Hippocampal formation (tissue), 2 donors: Measurements from ENCODE around the gene AZI2.

Experiments
- DNase-seq, 2 donors: peaks; one replicate each; lab custom pipeline; 2025; lab: John Stamatoyannopoulos, UW

Gene AZI2, protein sequence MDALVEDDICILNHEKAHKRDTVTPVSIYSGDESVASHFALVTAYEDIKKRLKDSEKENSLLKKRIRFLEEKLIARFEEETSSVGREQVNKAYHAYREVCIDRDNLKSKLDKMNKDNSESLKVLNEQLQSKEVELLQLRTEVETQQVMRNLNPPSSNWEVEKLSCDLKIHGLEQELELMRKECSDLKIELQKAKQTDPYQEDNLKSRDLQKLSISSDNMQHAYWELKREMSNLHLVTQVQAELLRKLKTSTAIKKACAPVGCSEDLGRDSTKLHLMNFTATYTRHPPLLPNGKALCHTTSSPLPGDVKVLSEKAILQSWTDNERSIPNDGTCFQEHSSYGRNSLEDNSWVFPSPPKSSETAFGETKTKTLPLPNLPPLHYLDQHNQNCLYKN

DNA sequence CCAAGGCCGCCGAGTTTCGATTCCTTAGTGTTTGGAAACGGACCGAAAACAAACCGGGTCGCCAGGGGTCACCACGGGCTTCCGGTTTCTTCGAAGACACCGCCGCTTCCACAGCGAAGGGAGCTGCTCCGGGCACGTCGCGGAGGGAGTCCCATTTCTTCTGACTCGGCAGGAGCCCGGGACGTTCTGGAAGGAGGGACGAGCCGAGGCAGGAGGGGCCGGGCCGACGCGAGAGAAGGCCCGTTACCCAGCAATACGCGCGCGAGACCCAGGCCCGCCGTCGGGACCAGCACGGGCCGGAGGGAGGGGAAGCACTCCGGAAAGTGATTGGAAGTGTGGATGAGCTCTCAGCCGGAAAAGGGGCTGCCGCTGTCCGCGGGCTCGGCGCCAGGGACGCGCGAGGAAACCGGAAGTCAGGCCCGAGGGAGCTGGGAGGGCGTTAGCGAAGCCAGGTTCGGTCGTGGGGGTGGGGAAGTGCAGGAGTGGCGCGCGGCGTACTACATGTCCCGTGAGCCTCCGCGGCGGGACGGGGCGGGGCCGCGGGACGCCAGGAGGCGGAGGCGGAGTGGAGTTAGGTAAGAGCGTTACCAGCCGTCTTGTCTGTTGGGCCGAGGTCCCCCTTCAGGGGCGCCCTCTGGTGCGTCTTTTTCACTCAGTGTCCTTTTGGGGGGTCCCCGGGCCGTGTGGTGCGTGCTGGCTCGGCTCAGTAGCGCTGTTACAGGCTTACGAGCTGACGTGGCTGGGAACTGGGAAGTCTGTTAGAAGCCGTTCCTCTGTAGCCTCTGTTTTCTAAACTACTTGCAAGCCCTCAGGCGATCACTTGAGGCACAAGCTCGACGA is at the start of gene AZI2, which contains the start of gene ZCWPW2:
Gene AZI2, minus strand, starts transcription at position 196 of the 840 bp plus-strand sequence. CDS start 8,207 bp downstream, outside the sequence.
Gene ZCWPW2, plus strand, starts transcription at position 93 of the 840 bp plus-strand sequence. CDS start 64,348 bp downstream, outside the sequence.
- DNase-seq = peak; percentile 90 to 94

DNA sequence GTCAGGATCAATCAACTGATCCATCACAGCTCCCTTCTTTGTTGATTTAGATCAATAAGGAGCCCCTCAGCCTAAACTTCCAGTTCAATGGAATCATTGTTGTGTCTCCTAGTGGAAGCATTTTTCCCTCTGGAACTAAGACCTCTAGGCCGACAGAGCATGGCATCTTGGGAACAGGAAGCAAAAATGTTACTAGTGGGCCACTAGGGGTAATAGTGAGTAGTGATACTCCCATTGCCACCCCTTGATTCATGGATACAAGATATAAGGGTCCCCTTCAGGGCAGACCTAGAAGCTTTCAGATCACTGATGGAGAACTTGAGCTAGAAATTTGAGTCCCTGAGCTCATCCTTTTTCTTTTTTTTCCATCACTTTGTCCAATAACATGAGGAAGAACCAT is 40.4 kb upstream of the AZI2 start:
- DNase-seq = no peak

DNA sequence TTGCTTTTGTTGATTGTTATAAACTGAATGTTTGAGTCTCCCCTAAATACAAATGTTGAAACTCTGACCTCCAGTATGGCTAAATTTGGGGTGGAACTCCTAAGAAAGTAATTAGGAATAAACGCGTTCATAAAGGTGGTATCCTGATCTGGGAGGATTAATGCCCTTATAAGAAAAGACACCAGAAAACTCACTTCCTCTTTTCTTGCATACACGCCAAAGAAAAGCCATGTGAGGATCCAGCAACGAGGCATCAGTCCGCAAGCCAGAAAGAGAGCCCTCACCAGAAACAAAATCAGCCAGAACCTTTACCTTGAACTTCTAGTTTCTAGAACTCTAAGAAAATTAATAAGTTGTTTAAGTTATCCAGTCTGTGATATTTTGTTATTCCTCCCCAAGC is 37.4 kb upstream of the AZI2 start:
- no peak for DNase-seq

DNA sequence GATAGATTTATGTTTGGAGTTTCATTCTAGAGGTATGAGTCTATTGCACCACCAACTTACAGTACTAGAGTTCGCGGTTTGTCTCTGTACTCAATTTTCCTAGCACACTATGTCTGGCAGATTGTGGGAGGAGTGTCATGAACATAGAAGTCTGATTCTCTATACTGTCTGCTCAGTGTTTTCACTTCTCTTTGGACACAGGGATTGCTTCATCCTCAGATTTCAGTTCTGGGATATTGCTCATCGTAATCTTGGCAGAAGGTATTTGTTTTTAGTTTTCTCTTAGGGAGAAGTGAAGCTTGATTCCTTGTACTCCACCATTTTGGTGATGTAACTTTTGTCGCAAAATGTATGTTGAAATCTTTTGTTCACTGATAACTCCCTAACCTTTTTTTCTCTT is 27.8 kb upstream of the AZI2 start:
- DNase-seq = no peak

DNA sequence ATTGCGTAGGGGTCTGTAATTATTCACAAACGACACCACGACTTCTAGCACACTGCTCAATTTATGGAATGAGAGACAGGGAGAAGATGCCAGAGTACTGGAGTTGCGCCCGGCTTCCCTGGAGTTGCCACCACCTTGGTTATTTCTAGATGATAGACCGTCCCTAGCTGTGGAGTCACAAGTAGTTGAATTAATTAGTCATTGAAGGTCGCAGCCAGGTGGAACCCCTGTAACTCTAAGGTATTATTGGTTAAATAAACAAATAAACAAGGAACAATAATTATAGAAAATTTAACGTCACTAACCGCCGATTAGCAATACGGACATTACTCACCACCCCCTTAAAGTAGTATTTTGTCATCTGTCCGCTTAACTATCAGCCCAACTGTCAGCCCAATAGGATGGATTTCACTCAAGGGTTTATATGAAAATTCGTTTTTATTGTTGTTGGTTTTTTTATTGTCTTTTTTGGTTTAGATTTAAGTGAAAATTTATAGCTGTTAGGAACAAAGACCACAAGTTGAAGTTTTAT is 911 bp upstream of the AZI2 start:
- no peak for DNase-seq

DNA sequence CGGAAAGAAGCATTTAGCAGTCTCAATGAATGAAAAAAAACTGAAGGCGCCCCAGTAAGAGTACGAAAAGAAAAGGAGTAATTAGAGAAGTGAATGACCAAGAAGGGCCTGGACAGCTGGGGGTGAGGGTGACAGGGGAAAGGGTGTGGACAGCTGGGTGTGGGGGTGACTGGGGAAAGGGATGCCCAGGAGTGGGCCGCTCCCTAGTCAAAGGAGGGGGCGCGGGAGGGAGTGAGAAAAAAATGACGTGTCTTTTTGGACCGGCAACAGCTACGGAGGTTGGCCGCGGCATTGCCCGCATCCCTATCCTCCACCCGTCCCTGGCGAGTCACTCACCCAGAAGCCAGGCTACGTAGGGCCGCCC is 377 bp downstream of the AZI2 start:
- no peak for DNase-seq

DNA sequence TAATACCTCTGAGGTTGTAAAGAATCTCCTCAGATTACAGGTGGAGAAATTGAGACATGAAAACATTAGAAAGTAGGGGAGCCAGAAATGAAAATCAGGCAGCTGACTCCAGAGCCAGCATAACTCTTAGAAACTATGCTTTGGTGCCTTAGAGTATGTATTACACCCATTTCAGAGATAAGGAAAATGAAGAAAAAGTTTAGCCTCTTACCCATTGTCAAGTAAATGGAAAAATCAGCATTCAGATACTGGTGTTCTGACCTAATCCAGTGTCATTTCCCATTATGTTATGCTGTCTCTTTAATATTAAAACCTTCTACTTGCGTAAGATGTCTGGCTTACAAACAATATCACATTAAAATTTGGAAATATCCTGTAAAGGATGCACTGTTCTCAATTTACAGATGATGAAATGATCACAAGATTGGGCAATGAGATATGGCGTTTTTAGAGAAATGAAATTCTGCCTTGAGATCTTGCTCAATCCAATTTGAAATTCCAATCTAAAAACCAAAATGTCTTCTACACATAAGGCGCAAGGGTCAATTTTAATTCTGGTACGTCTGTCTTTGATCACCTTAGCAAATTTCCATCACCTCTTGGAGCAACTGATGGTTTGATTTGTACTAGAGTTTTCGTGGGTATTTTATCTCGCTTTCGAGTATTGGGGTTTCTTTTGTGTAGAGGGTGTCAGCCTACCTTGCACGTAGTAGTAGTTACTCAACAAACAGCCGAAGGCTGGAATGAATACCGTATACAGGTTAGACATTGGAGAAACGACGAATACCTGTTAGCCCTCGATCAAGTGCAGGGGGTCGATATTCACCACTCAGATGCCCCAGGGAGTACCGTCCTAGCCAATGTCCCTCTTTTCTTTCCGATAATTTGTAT is 1.0 kb downstream of the AZI2 start:
- DNase-seq = peak in 1 of 2 donors; percentile 27

DNA sequence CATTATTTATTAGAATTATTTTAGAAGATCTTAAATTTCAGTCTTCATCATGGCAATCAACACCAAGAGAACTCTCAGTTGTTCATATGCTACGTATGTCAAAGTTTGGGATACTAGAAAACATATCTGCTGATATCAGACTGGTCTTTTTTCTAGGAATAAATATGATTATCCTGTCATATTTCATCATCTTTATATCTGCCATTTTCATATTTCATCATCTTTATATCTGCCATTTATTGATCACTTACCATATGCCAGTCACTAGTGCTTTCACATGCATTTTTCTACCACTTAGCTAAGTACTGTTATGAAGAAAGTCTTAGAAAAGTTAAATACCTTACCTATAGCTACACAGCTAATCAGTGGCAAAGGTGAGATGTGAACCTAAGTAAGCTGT is 2.9 kb downstream of the AZI2 start:
- DNase-seq = no peak

DNA sequence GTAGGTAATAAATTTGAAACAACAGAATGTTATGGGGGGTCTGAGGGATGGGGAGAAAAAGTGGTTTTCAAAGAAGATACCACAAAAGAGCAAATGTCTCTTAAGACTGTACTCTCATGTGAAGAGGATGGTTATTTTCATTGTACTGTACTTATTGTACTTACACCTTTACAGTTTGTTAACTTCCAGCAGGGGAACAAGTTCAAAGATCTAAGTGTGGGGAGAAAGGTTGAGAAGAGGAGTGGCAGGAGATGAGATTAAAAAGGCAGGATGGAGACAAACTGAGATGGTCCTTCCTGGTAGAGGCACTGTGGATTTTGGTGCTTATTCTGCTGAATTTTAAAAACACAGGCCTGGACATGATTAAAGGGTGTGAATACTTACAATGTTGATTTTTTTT is 5.5 kb downstream of the AZI2 start:
- no peak for DNase-seq

DNA sequence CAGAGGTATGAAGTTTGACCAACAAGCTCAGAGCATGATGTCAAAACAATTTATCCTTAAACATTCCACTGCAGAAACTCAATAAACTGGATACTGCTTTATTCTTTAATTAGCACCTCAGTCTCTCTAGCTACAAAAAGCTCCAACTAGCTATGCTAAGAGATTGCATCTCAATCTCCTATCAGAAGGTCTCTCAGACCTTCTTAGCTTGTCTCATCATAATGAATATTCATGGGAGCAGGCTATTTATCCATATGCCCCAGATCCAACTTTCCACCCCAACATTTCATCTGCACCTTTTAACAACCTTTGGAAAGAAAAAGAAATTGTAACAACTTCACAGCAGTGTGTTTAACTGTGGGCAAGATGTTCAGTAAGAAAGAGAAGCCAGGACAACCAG is 11.4 kb downstream of the AZI2 start:
- DNase-seq = no peak

DNA sequence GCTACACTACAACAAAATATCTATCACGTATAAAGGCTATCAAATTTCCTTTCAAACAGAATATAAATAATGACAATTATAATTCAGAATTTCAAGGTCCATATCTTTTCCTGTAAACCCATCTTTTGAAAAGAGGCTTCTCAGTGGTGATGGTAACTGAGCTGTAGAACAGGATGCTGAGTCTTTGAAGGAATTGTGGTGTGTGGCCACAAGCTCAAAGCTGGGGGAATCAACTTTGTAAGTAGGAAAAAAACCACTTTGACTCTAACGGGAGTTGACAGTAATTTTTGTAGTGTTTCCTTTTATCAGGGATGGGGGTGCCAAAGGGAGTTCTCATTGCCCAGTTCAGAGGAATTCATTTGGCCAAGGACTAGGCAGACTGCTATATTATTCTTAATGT is 13.4 kb downstream of the AZI2 start:
- DNase-seq = no peak

DNA sequence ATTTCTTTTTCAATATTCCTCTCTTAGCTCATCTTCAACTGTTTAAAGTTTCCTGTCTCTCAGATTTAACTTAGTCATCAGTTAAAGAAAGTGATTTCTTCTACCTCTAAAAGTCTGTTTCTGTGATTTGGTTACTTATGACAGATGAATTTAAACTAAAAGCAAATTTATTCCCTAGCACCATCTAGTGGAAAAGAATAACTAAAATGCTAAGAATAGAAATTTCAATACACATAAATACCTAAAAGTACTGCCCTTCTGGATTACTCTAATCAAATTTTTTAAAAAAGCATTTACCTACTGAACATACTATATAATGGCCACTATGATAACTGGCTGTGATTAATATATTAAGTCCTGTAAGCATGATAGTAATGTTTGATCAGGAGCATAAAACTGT is 14.1 kb downstream of the AZI2 start:
- DNase-seq = no peak

DNA sequence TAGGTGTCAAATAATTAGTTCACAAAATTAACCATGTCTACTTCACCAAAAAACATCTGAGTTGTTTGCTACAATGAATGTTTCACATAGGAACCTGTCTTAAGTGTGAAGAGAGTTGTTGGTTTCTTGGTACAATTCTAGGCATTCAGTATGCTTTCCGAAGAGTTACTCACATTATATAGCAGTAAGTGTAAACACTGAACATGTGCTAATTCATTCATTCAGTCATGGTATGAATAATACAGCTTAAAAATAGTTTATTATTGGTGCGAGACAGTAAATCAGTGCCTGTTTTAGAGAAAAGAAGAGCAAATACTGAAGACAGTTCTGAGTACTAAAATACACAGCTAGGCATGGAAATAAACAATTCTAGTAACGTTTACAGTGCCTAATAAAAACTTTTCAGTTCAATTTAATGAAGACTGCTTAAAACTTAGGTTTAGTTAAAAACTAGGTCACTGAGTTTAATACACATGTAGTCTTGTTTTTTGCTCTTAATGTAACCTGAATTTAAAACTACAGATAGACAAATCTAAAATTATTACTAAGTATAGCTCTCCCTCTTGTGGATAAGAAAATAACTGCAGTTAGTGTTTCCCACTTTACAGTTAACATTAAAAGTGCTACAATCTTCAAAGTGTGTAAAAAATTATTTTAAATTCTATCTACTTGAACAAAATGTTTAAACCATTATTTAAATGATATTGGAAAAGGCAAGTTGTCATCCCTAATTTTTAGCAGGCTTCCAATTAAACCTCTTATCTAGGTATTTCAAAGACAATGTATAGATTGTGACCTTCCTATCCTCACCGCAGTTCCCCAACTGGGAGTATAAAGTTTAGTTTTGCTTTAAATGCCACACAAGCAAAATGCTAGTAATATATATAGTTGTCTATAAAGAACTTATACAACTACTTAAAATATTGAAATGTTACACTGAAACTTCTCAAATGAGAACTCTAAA is 20.2 kb downstream of the AZI2 start:
- DNase-seq = peak in 1 of 2 donors; percentile 34

DNA sequence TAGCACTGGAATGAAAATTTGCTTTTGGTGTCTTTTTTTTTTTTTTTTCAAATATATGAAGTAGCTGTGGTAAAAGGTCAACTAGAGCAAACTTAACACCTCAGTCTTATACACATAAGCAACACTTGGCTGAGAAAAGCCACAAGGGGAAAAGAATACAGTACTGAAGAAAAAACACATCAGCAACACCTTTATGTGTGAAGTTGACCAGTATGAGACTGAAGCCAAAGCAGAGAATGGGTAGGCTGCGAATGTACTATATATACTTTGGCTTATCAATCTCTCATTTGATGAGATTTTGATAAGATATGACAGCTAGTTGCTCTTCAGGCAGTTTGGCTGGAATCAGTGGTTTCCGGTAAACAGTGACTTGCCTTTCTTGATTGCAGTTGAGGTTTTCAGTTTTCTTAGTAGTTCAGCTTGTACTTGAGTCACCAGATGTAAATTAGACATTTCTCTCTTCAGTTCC is 22.1 kb downstream of the AZI2 start:
- DNase-seq = no peak

DNA sequence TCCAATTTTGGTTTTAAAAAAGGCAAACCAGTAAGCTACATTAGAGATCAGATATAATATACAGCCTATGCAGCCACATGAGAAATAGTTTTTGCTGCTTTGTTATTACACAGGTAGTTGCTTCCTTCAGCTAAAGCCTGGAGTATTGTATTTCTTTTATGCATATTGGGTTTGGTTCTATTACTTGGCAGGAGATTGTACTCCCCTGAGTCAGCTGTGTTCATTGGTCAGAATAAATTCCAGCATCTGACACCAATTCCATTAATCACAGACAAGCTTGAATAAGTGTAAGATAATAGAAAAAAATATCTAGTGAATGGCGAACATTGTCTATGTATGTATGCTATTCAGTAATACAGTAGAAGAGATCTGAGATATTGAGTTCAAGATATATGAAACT is 26.2 kb downstream of the AZI2 start:
- no peak for DNase-seq

DNA sequence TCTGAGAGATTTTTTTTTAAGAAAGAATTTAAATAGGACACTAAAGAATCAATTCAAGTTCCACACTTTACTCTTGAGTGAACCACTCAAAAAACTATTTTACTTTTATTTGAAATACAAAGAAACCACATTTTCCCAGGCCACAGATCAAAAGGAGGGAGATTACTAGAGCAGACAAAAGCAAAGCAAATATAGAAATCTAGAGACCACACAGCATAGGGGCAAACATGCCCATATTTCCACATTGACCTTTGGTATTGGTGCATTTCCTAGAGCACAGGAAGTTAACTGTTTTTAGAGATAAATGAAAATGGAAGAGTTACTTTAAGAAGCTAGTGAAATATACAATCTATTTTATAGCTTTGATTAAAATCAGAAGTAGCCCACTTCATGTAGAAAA is 27.6 kb downstream of the AZI2 start:
- no peak for DNase-seq

DNA sequence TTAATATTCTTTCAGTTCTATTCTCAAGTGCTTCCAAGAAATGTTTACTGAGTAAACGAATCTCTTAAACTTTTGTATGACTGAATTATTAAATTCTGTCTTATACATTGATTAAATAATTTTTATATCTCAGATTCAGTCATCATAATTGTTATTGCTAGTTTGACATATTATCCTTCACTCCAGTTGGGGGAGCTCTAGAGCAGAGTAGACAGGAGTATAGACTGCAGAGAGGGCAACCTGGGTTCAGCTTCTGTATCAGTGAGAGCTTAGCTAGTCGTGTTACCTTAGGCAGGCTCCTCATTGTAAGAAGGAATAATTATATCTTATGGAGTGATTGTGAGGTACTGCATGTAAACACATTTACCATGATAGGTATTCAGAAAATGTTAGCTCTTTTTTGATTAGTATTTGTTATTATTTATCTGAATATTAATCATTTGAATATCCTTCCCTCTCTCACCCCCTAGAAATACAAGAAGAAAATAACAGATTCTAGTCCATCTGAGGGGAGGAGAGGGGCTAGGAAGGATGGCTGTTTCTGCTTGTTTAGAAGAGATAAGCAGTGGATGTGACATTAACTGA is 31.1 kb downstream of the AZI2 start:
- no peak for DNase-seq

DNA sequence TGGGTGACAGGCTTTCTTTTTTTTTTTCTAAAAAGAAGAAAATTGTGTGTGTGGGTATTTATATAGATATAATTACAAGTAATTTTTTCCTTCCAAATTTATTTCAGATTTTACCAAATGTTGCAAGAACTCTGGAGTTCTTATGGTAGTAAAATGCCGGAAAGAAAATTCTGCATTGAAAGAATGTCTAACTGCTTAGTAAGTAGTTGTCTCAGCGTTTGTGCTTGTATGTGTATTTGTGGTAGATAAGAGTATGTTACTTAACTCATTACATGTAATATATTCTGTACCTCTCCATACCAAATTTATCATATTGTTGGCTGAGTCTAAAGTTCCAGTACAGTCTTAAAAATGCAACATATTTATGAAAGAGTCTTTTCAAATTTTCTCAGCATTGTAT is 32.4 kb downstream of the AZI2 start:
- DNase-seq = no peak

DNA sequence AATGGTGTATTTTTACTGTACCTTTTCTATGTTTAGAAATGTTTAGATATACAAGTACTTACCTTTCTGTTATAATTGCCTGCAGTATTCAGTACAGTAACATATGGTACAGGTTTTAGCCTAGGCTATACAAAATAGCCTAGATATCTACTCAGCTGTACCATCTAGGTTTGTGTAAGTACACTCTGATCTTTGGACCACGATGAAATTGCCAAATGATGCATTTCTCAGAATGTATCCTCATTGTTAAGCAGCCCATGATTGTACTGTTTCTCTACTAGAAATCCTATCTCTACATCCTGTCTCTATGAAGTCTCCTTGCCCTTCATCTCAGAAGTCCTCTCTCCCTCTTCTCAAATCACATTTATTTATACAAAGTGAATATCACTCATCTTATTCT is 32.9 kb downstream of the AZI2 start:
- no peak for DNase-seq

DNA sequence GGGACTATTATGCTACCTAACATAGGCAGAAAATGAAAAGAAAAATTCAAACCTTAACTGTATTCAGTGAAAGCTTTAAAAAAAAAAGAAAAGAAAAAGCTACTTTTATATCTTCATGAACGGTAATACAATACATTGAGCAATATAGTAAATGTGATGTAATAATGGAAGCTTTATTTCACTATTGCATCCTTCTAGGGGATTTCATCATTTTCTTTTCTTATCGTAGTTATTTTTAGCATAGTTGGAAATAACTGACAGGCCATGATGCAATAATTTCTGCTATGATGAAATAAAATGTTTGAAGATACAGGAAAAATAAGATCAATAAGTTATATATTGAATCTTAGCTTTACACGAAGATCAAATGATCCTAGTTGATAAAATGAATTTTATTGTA is 40.4 kb downstream of the AZI2 start:
- DNase-seq = no peak
